DMS153 treated with DMSO at 0.1 percent for 48 hours (cell line): ENCODE data around the gene MRPL36.
"Not testable (repeated sequence)": the region's sequence is repeated elsewhere in the genome, so short reads cannot be mapped to it uniquely, and the experiment has no call there.

Source experiments
- DNase-seq: peaks from one replicate; lab custom pipeline; 2025; ENCODE audit not compliant: unreplicated experiment; lab: John Stamatoyannopoulos, UW

The MRPL36 gene

GRCh38 chr5:1799602-1800471 lies at the start of gene MRPL36:
MRPL36 (minus strand) TSS chr5:1799837; CDS start chr5:1798935, 902 bp downstream.
- DNase-seq, result peak; percentile 87

GRCh38 chr5:1847611-1848010 lies 48.0 kb upstream of the MRPL36 start:
- DNase-seq, result no peak

- no peak for DNase-seq
These were observed 47.4 kb upstream of the MRPL36 start for GRCh38 chr5:1847056-1847455.

- no peak for DNase-seq
These were observed 46.9 kb upstream of the MRPL36 start for GRCh38 chr5:1846583-1846982.

- no peak for DNase-seq
These were observed 46.1 kb upstream of the MRPL36 start for GRCh38 chr5:1845696-1846095.

GRCh38 chr5:1844708-1845436 lies 45.2 kb upstream of the MRPL36 start:
- DNase-seq, result no peak

GRCh38 chr5:1843761-1844160 lies 44.1 kb upstream of the MRPL36 start:
- not testable (repeated sequence) for DNase-seq

GRCh38 chr5:1842004-1842819 lies 42.6 kb upstream of the MRPL36 start:
- no peak for DNase-seq

GRCh38 chr5:1840741-1841521 lies 41.3 kb upstream of the MRPL36 start:
- no peak for DNase-seq

- DNase-seq, result no peak
These were observed 40.5 kb upstream of the MRPL36 start for GRCh38 chr5:1840071-1840547.

- no peak for DNase-seq
These were observed 38.4 kb upstream of the MRPL36 start for GRCh38 chr5:1838013-1838412.

- no peak for DNase-seq
These were observed 37.5 kb upstream of the MRPL36 start for GRCh38 chr5:1836891-1837880.

GRCh38 chr5:1836176-1836890 lies 36.7 kb upstream of the MRPL36 start:
- no peak for DNase-seq

GRCh38 chr5:1835431-1835830 lies 35.8 kb upstream of the MRPL36 start:
- DNase-seq, result no peak

GRCh38 chr5:1834721-1835429 lies 35.2 kb upstream of the MRPL36 start:
- no peak for DNase-seq

GRCh38 chr5:1834022-1834551 lies 34.5 kb upstream of the MRPL36 start:
- DNase-seq, result no peak

- no peak for DNase-seq
These were observed 33.8 kb upstream of the MRPL36 start for GRCh38 chr5:1833264-1834021.
